Suppressor macrophage treated with lipopolysaccharide for 4 hours (primary cell): ENCODE results near the gene CRYGC.
"Not testable (repeated sequence)": the region's sequence is repeated elsewhere in the genome, so short reads cannot be mapped to it uniquely, and the experiment has no call there.

ENCODE experiments used
- DNase-seq: peaks from one replicate; pipeline ENCODE4 v3.0.0-alpha.2; 2020

The CRYGC gene

GRCh38 chr2:208129744-208130711, at the start of gene CRYGC:
CRYGC (minus strand) TSS chr2:208129828; CDS start chr2:208129792, 36 bp downstream.
- DNase-seq = no peak

DNA sequence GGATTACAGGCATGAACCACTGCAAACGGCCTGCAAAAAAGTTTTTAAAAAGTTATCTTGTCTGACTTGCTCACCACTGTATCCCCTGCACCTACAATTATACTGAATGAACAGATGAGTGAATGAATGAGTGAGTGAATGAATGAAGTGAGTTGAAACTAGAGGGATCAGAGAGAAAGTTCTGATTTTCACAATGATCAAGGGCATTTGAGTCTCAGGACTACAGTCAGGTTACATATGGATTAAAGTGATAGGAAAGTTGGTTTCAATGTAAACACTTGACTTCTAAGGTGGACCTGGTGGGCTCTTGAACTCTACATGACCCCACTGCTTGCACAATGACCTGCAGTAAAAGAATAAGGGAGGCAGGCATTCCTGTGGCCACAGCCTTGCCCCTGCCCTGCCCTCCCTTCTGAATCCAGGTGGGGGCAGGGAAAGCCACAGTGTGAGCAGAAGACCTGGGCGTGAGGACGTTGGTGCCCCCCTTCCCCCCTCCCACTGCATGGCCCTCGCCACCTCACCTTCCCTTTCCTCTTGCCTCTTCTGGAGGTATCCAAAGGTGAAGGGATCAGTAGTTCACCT, 49.5 kb upstream of the CRYGC start:
- DNase-seq = no peak

DNA sequence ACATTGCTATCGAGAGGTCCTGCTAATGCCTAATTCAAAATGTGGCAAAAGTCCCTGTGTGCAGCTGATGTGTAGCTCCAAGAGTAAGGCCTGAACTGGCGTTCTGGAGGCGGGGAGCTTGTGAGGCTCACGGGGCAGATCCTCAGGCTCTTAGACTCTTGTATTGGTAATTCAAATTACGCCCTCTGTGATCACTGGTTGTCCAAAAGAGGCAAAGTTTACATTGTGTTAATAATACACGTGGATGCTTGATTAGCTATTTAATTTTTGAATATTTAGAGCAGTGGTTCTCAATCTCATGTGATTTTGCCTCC, 46.2 kb upstream of the CRYGC start:
- no peak for DNase-seq

GRCh38 chr2:208175069-208175839, 45.6 kb upstream of the CRYGC start:
- peak; percentile 93 for DNase-seq

DNA sequence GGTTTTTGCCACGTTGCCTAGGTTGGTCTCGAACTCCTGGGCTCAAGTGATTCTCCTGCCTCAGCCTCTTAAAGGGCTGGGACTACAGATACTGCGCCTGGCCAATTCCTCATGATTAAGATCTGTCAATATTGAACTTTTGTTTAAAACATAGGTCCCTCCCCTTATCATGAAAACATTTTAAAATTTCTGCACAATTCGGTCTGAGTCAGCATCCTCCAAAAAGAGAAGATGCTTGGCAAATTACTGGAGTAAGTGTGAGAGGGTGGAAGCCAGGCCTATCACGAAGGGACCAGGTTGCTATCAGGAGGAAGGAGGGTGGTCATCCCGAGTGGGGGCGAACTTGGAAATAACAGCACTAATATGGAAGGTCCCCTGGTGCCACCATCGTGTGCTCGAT, 44.5 kb upstream of the CRYGC start:
- DNase-seq = no peak

DNA sequence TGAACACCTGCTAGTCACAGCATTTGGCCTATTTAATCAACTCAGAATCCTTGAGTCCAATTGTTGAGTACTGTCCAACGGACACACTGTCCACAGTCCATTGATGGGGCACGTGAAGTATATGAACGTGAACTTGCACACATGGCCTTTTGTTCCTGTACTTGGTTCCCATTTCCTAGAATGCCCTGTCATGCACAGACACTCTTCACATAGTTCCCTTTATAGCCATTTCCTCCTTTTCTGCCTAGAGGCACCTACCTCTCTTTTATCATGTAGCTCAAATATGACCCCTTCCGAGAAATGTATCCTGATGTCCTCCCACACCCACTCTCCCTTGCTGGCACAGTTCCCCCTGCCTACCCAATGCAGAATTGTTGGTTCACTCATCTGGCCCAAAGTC, 42.5 kb upstream of the CRYGC start:
- peak; percentile 84 for DNase-seq

GRCh38 chr2:208164951-208165755, 35.5 kb upstream of the CRYGC start:
- DNase-seq = no peak

DNA sequence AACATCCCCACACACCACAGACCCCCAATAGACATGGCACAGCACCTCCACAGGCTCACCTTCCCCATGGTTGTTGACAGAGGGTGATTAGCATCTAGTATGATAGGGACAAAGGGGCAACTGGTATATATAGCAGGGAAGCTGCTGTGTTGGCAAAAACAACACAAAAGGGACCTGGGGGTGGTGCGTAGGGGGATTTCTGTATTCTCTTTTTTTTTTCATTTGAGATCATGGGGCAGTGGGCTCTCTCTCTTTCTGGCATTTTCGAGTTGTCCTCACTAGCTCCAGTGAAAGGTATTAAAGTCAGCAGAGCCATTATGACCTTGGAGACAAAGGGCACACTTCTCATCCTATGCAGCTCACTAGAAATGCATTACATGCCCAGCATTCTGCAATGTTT, 33.9 kb upstream of the CRYGC start, which contains the start of gene CRYGA:
Gene CRYGA (minus strand): TSS at position 101 of the 400 bp plus-strand sequence. CDS start 33 bp downstream, at position 68.
- DNase-seq = no peak

DNA sequence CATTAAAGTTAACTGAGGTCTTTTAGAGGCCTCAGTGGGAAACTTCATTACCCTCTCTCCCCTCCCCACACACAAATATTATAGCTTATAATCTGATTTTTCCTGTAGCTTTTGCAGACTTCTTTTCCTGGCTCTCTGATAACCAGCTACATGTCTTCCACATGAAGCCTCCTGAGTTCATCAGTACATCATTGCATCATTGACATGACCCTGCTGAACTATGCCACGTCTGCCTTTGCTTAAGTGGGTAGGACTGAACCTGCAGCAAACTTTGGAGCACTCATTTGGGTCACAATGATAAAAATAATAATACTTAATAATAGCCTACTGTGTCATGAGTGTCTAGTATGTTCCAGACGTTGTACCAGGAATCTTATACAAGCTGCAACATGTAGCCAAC, 26.8 kb upstream of the CRYGC start:
- DNase-seq = no peak

DNA sequence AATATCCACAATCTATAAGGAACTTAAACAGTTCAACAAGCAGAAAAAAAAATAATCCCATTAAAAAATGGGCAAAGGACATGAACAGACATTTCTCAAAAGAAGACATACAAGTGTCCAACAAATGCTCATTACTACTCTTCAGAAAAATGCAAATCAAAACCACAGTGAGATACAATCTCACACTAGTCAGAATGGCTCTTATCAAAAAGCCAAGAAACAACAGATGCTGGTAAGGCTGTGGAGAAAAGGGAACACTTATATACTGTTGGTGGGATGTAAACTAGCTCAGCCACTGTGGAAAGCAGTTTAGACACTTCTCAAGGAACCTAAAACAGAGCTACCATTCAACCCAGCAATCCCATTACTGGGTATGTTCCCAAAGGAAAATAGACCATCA, 23.5 kb upstream of the CRYGC start:
- DNase-seq = no peak

DNA sequence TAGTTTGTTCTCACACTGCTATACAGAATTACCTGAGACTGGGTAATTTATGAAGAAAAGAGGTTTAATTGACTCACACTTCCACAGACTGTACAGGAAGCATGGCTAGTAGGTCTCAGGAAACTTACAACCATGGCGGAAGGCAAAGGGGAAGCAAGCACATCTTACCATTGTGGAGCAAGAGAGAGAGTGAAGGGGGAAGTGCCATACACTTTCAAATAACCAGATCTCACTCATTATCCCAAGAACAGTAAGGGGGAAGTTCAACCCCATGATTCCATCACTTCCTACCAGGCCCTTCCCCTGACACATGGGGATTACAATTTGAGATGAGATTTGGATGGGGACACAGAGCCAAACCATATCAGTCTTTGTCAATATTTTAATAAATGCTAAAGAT, 21.3 kb upstream of the CRYGC start:
- peak; percentile 32 for DNase-seq

- DNase-seq = no peak
Observed at GRCh38 chr2:208150094-208150493, 20.5 kb upstream of the CRYGC start.

- DNase-seq = no peak
Observed at GRCh38 chr2:208148803-208149202, 19.2 kb upstream of the CRYGC start.

DNA sequence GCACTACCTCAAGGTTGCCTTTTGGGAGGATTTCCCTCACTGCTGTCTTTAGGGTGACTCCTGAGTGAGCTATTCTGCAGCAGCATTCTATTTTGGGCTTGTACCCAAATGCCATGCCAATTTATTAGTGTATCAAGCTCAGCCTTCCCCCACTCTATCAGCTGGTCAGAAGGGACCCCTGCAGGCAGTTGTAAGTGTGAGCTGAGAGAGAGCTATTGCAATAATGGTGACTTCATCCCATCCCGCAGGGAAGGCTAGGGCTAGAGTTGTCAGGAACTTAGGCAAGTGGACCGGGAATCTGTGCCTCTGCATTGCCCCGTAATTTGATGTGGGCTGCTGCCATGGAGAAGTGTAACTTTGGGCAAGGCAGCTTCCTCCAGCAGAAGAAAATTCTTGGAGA, 18.1 kb upstream of the CRYGC start:
- no peak for DNase-seq

- no peak for DNase-seq
Observed at GRCh38 chr2:208147008-208147407, 17.4 kb upstream of the CRYGC start.

DNA sequence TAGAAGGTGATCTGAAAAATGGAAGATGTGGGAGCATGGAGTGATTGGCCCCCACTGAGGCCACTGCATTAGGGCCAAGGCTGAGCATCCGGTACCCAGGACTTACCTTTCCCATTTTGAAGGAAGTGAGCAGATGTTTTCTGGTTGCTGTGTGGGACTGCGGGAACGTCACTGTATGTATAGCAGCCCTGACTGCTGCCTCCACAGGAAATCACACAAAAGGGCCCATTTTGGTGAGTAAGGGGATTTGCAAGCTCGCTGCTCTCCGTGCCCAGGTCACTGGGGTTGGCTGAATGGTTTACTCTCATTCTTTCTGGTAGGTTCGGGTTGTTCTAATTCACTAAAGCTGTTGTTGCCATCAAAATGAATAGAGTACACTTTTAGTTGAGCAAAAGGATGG, 16.4 kb upstream of the CRYGC start, which contains the start of gene CRYGB:
Gene CRYGB (minus strand): TSS at position 153 of the 400 bp plus-strand sequence. CDS start 38 bp downstream, at position 115.
- no peak for DNase-seq

- DNase-seq = no peak
Observed at GRCh38 chr2:208142925-208143799, 13.5 kb upstream of the CRYGC start.

DNA sequence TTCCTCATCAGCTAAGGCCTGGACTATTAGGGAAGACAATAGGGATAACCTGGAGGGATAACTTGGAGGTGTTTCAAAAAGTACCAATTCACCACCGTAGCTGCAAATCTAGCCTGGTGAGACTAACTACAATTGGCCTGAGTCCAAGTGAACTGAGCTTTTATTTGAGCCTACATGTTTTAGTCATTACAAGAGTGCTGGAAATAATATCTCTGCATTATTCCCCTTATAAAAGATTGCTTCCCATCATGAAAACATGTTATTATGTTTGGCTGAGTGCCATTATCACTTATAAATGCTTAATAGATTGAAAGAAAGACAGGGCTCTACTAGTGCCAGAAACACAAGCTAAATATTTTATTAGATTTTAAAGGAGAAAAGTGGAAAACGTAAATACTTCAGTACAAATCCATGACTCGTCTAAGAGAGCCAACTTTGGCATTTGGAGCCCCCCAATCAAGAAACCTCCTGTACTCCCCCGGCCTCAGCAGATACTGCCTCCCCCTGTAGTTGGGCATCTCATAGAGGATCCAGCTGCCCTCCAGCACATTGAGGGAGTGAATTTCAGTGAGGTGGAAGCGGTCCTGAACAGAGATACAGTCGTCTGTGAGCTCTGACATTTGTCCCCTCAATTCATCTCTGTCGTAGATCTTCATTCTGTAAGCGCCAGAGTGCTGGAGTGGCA, 12.8 kb upstream of the CRYGC start:
- no peak for DNase-seq

DNA sequence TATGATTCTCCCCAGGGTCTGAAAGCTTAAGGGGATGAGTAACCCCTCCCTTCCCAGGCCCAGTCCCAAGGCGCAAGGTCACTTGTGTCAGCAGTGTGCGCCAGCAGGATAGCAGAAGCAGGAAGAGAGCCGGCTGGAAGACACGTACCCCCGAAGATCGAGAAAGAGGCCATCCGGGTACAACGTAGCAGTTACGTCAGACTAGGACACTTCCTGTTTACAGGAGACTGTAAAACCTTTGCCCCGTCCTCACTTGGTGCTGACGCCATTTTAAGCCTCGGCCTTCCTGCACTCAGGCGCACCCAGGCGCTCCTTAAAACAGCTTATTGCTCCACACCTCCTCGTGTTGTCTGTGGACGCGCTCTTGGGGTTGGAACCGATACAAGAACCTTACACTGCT, 9.8 kb upstream of the CRYGC start:
- DNase-seq = no peak

DNA sequence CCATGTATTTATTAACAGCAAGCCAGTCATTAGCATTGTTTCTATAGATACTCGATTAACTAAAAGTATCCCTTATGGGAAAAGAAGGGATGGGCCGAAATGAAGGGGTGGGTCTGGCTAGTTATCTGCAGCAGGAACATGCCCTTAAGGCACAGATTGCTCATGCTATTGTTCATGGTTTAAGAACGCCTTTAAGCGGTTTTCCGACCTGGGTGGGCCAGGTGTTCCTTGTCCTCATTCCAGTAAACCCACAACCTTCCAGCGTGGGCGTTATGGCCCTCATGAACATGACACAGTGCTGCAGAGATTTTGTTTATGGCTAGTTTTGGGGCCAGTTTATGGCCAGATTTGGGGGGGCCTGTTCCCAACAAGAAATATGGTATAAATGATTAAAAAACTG, 8.7 kb upstream of the CRYGC start:
- DNase-seq = not testable (repeated sequence)

GRCh38 chr2:208136716-208137094, 7.1 kb upstream of the CRYGC start:
- DNase-seq = no peak
